HG03108 (cell line): ENCODE data around the gene FAAP100.

Experiments used
- ATAC-seq: cut with Tn5 transposase; IDR thresholded peaks from one replicate; pipeline ENCODE4 v1.9.1; 2021; ENCODE audit warnings: moderate library complexity; ENCODE audit not compliant: unreplicated experiment

FAAP100 gene

GRCh38 chr17:81576621-81577277, 24.6 kb upstream of the FAAP100 start:
- no peak for ATAC-seq

GRCh38 chr17:81575836-81576235, 23.7 kb upstream of the FAAP100 start:
- ATAC-seq: no peak

- no peak for ATAC-seq
Measured at GRCh38 chr17:81574643-81574956, 22.4 kb upstream of the FAAP100 start.

GRCh38 chr17:81573794-81574642, 21.9 kb upstream of the FAAP100 start:
- no peak for ATAC-seq

- no peak for ATAC-seq
Measured at GRCh38 chr17:81572563-81573168, 20.5 kb upstream of the FAAP100 start.

GRCh38 chr17:81570964-81571363, 18.8 kb upstream of the FAAP100 start:
- no peak for ATAC-seq

GRCh38 chr17:81569986-81570514, 17.9 kb upstream of the FAAP100 start:
- no peak for ATAC-seq

GRCh38 chr17:81568416-81568815, 16.3 kb upstream of the FAAP100 start:
- no peak for ATAC-seq

GRCh38 chr17:81567191-81567590, 15.0 kb upstream of the FAAP100 start:
- ATAC-seq: no peak

- ATAC-seq: no peak
Measured at GRCh38 chr17:81566461-81567126, 14.4 kb upstream of the FAAP100 start.

GRCh38 chr17:81565231-81565630, 13.1 kb upstream of the FAAP100 start:
- ATAC-seq: no peak

- ATAC-seq: no peak
Measured at GRCh38 chr17:81564778-81565177, 12.6 kb upstream of the FAAP100 start.

- ATAC-seq: no peak
Measured at GRCh38 chr17:81563861-81564586, 11.9 kb upstream of the FAAP100 start.

GRCh38 chr17:81561494-81561885, 9.3 kb upstream of the FAAP100 start:
- no peak for ATAC-seq

GRCh38 chr17:81558941-81559806, 7.0 kb upstream of the FAAP100 start:
- no peak for ATAC-seq

GRCh38 chr17:81558115-81558468, 5.9 kb upstream of the FAAP100 start:
- ATAC-seq: no peak

- ATAC-seq: no peak
Measured at GRCh38 chr17:81557276-81558114, 5.3 kb upstream of the FAAP100 start.

- ATAC-seq: no peak
Measured at GRCh38 chr17:81556863-81557262, 4.7 kb upstream of the FAAP100 start.

- no peak for ATAC-seq
Measured at GRCh38 chr17:81556175-81556691, 4.1 kb upstream of the FAAP100 start.
